GM12865 (cell line): Measurements from ENCODE around the gene SEMA5A.

ENCODE experiments used
- DNase-seq: peaks from one replicate; pipeline ENCODE4 v3.0.0; 2010; ENCODE audit warnings: low read depth
- H3K4me3 ChIP-seq: 2 replicates; pipeline ENCODE4 v1.5.1; 2011; ENCODE audit warnings: mild to moderate bottlenecking, low read depth, low read length, control low read depth
- TF ChIP-seq, protein P1 (sequence below): IDR thresholded peaks from 2 replicates; pipeline ENCODE4 v1.5.1; 2011; ENCODE audit warnings: low read length, control low read depth, low read depth, inconsistent platforms; ENCODE audit not compliant: insufficient read depth; ENCODE audit errors: missing control alignments

Gene SEMA5A

DNA sequence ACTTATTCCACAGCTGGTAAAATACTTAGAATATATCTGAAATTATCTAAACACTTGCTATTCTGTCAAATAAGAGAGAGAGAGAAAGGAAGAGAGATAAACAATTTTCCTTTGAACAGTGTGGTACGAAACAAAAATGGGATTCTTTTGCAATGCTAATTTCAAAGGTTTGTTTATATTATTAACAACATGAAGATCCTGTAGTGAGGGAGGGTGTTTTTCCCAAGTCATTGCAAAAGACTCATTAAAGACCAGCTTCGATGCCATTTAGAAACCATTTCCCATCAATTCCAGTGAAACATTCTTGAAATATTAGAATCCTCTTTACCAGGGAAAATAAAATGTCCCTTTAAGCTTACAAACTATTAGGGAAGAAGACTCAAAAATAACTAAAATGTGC lies 505.4 kb downstream of the SEMA5A start:
- TF ChIP-seq, protein P1, sequence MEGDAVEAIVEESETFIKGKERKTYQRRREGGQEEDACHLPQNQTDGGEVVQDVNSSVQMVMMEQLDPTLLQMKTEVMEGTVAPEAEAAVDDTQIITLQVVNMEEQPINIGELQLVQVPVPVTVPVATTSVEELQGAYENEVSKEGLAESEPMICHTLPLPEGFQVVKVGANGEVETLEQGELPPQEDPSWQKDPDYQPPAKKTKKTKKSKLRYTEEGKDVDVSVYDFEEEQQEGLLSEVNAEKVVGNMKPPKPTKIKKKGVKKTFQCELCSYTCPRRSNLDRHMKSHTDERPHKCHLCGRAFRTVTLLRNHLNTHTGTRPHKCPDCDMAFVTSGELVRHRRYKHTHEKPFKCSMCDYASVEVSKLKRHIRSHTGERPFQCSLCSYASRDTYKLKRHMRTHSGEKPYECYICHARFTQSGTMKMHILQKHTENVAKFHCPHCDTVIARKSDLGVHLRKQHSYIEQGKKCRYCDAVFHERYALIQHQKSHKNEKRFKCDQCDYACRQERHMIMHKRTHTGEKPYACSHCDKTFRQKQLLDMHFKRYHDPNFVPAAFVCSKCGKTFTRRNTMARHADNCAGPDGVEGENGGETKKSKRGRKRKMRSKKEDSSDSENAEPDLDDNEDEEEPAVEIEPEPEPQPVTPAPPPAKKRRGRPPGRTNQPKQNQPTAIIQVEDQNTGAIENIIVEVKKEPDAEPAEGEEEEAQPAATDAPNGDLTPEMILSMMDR, result no peak

DNA sequence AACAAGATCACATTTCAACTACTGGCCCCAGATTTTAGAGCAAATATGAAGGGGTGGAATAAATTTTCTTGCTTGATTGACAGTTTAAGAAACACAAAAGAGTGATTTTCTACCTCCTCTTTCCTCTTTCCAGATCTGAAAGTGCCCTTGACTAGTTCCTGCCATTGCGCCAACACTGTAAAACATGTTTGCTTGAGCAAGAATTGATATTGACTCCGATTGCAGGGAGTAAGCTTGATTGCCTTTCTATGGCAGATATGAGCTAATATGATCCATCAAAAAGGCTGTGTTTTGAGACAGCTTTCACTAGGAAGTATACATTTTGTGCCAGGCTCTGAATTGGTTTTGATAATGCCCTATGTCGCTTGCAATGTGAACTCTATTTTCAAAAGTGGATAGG lies 508.8 kb downstream of the SEMA5A start:
- no peak overlapping the region for H3K4me3 ChIP-seq
- TF ChIP-seq, protein P1, result no peak
- DNase-seq, result no peak

More for the DNA sequence above, 505.4 kb downstream of the SEMA5A start:
- no peak overlapping the region for H3K4me3 ChIP-seq
- no peak for DNase-seq

DNA sequence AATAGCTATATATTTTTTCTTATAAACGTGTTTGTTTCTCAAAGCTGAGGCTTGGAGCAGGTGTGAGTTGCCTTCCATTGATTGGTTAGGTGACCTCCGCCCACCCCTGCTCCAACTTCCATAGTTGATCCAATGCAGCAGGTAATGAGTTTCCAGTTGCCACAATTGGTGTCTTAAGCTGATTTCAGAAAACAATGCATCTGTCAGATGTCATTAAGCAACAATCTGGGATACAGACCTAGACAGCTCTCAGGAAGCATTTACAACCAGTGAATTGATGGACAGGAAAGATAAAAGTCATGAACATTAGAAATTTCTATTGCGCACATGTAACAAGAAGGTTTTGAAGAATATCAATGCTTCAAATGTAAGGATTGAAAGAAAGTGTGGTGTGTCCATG lies 510.5 kb downstream of the SEMA5A start:
- TF ChIP-seq, protein P1, result no peak
- H3K4me3 ChIP-seq, result no peak overlapping the region
- DNase-seq, result no peak

DNA sequence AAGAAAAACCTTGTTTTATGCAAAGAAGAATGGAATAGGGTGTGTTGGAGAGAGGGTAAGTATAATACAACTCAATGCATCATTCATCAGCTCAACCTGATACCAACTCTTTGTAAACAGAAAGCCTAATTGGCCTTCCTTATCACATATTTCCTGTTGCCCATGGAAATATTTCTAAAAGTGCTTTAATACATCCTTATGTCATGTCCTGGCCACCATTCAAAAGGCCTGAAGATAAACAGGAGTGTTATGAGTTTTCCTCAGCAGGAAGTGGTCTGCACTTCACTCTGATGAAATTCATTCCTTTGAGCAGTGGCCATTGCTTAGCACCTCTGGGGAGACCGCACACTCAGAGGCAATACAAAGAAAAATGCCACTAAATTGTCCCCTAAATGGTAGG lies 511.2 kb downstream of the SEMA5A start:
- TF ChIP-seq, protein P1, result no peak
- no peak overlapping the region for H3K4me3 ChIP-seq
- no peak for DNase-seq

DNA sequence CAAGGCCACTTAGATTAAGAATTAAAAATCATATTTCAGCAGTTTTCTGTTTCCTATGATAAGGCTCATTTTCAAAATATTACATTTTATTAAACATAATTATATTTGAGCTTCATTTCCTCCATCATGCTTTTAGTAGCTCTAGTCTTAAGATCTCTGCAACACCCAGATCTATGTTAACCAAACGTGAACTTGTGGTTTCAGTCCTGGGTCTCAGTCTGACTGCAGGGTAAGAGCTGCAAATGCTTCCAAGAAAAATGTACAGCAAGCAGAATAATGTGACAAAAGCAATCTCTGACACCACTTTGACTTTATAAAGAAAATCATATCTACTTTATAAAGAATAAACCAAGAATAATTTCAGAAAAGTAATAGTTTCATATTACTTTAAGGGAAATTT lies 512.4 kb downstream of the SEMA5A start:
- no peak overlapping the region for H3K4me3 ChIP-seq
- TF ChIP-seq, protein P1, result no peak
- no peak for DNase-seq

DNA sequence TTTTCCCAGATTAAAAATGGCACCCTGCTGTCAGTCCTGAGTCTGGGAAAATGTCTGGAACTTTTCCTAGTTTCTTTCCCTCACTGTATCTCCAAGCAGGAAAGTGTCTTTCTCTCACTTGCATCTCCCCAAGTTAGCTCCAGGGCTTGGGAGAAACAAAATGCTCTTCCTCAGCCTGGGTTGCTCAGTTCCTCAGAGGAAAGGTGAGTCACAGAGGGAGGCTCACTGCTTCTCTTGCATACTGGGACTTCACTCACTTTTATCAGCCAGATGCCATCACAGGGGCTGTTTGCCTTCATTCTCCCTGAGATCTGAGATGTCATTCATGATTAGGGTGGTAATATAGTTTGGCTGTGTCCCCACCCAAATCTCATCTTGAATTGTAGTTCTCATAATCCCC lies 519.9 kb downstream of the SEMA5A start:
- H3K4me3 ChIP-seq, result no peak overlapping the region
- TF ChIP-seq, protein P1, result no peak
- DNase-seq, result no peak

DNA sequence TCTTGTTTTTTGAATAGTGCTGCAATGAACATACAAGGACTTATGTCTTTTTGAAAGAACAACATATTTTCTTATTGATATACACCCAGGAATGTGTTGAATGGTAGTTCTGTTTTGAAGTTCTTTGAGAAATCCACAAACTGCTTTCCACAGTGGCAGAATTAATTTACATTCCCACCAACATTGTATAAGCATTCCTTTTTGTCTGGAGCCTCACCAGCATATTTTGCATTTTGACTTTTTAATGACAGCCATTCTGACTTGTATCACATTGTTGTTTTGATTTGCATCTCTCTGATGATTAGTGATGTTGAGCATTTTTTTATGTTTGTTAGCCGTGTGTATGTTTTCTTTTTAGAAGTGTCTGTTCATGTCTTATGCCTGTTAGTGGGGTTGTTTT lies 524.9 kb downstream of the SEMA5A start:
- no peak overlapping the region for H3K4me3 ChIP-seq
- no peak for DNase-seq
- TF ChIP-seq, protein P1, result no peak
